ENCODE measurements around the gene LYSMD4. TPM values are rescaled to one million over a fixed set of nuclear protein-coding genes. Genes with fewer than 3 reads are reported as not detected.

Gene LYSMD4
- total and polyA plus RNA-seq, 2 of the 13 experiments (the other 11 are each of a cell fraction or from before 2014, with no cell fraction given): 7.4 to 8.5 TPM

DNA sequence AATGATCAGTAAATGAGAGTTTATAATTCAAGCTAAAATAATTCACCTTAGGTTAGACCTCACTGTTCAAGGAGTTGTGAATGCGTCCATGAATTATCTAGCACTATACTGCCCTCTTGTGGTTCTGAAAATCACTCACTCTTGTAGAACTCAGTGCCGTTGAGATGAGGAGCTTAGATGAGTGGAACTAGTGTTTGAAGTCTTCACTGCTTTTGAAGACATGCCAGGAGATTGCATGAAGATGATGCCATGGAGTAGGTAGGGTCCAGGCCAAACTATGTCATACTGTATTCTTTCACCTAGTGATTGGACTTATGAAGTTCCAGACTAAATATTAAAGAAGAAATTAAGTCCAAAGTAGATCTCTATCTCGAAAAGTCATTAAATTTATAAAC, 28.8 kb downstream of the LYSMD4 start:
- H3K4me3 ChIP-seq (replicated peaks in 1 of 3; ENCODE audit: insufficient read depth in 1 of 3, low read depth in 2 of 3, low read length in 3 of 3): no peak overlapping the region
- WGBS (ENCODE audit: low lambda C conversion rate): 37% methylated on average over 3 of the region's 3 CpGs
- DNase-seq (ENCODE audit: low spot score) (peak; percentile 81), ATAC-seq (peak; percentile 89), FAIRE-seq (peak; percentile 83)
- peaks cover 2 to 7% of the 10 kb centered on the region in 2 experiments; a peak in 1 of 5 replicates for H3K36me3 ChIP-seq (replicated peaks in 1 of 2; ENCODE audit: control insufficient read depth in 1 of 2, insufficient read depth in 2 of 2, low read length in 2 of 2)
- no peaks in the 10 kb centered on the region for H4K20me1 ChIP-seq (ENCODE audit: insufficient read depth, low read length)
- intact Hi-C loops (cut with micrococcal nuclease; ENCODE audit: unreplicated experiment) (loop anchor here (1.0 to 5.0 kb wide), 6 partner anchors 51 to 431 kb away; no protein-coding TSS in a partner anchor), in situ Hi-C loops (cut with HindIII; ENCODE audit: extremely low pct_ligation_motif_present, low pct_unique_long_range_greater_than_20kb) (loop anchor here (25.0 kb wide), 1 partner anchor 292 kb away; no protein-coding TSS in a partner anchor)
- peaks cover 15% of the 10 kb centered on the region for H3K4me1 ChIP-seq (ENCODE audit: insufficient read depth, low read length)
- no peak overlapping the region for H3K9ac ChIP-seq (ENCODE audit: insufficient read depth, low read depth, low read length)
- no peak overlapping the region for H3K4me2 ChIP-seq (ENCODE audit: low read depth, low read length)
- H2AFZ ChIP-seq (ENCODE audit: low read length): no peak overlapping the region
- POLR2A ChIA-PET: interaction anchor here (0.9 to 1.9 kb wide), 5 partner anchors 29 to 417 kb away, joined by 3 to 13 read pairs (median 6); partner anchors contain the start of genes LYSMD4 and MEF2A
- H3K27ac ChIP-seq (ENCODE audit: extremely low read length, insufficient read depth, low read length): no peak overlapping the region
- CTCF ChIA-PET (ENCODE audit: low intra/inter-chr PET ratio, low total read pairs): interaction anchor here (1.2 to 2.3 kb wide), 4 partner anchors 51 to 431 kb away, joined by 3 to 26 read pairs (median 15); no protein-coding TSS in a partner anchor
- no peaks in the 10 kb centered on the region for H3K27me3 ChIP-seq (ENCODE audit: control insufficient read depth in 1 of 2, insufficient read depth in 2 of 2, low read length in 2 of 2)
- no peaks in the 10 kb centered on the region for H3K79me2 ChIP-seq (ENCODE audit: insufficient read depth, low read length)
- no TSS peak for BruUV-seq (replicated peaks)
- H3K9me3 ChIP-seq (ENCODE audit: low read length): no peaks in the 10 kb centered on the region
- TF ChIP-seq ZNF816 (CRISPR knock-in tag; IDR thresholded peaks at IDR 0.05; ENCODE audit: borderline replicate concordance): no peak
- TF ChIP-seq U2AF1 (optimal IDR thresholded peaks at IDR 0.05; ENCODE audit: low read depth, low read length): no peak
- TF ChIP-seq ZNF720 (CRISPR knock-in tag; IDR thresholded peaks at IDR 0.05): no peak
- TF ChIP-seq ELF3 (CRISPR knock-in tag; IDR thresholded peaks at IDR 0.05): no peak
- no peak for TF ChIP-seq SAFB2 (CRISPR knock-in tag; IDR thresholded peaks at IDR 0.05; ENCODE audit: borderline replicate concordance, low read depth)
- no peak for TF ChIP-seq NCOA5 (CRISPR knock-in tag; IDR thresholded peaks at IDR 0.05)
- TF ChIP-seq ZNF775 (CRISPR knock-in tag; IDR thresholded peaks at IDR 0.05; ENCODE audit: borderline replicate concordance): no peak
- TF ChIP-seq CEBPG (CRISPR knock-in tag; IDR thresholded peaks at IDR 0.05): 0 out of 2 replicates have a peak, but pooled peaks have one; percentile 7
- TF ChIP-seq ZNF30 (CRISPR knock-in tag; IDR thresholded peaks at IDR 0.05): no peak
- no peak for TF ChIP-seq ZNF432 (CRISPR knock-in tag; IDR thresholded peaks at IDR 0.05; ENCODE audit: borderline replicate concordance)
- no peak for TF ChIP-seq RCOR2 (CRISPR knock-in tag; IDR thresholded peaks at IDR 0.05)
- TF ChIP-seq MIXL1 (CRISPR knock-in tag; IDR thresholded peaks at IDR 0.05): peak; percentile 58; the same call in 1 of the 2 replicates
- no peak for TF ChIP-seq ZKSCAN5 (CRISPR knock-in tag; IDR thresholded peaks at IDR 0.05)
- TF ChIP-seq IRF2 (CRISPR knock-in tag; IDR thresholded peaks at IDR 0.05): peak; percentile 20; the same call in 1 of the 2 replicates
- TF ChIP-seq, protein P1, sequence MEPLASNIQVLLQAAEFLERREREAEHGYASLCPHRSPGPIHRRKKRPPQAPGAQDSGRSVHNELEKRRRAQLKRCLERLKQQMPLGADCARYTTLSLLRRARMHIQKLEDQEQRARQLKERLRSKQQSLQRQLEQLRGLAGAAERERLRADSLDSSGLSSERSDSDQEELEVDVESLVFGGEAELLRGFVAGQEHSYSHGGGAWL (CRISPR knock-in tag; IDR thresholded peaks at IDR 0.05): no peak
- TF ChIP-seq, protein P2, sequence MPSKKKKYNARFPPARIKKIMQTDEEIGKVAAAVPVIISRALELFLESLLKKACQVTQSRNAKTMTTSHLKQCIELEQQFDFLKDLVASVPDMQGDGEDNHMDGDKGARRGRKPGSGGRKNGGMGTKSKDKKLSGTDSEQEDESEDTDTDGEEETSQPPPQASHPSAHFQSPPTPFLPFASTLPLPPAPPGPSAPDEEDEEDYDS (CRISPR knock-in tag; IDR thresholded peaks at IDR 0.05): no peak
- no peak for TF ChIP-seq SMAD1 (CRISPR knock-in tag; IDR thresholded peaks at IDR 0.05; ENCODE audit: borderline replicate concordance, low read depth)
- TF ChIP-seq SMC3 (IDR thresholded peaks at IDR 0.05; ENCODE audit: low read length): peak; percentile 87
- no peak for TF ChIP-seq CREB1 (IDR thresholded peaks at IDR 0.05)
- TF ChIP-seq CREB1 (CRISPR knock-in tag; IDR thresholded peaks at IDR 0.05): no peak
- no peak for TF ChIP-seq NFYB (CRISPR knock-in tag; IDR thresholded peaks at IDR 0.05)
- TF ChIP-seq, protein P3, sequence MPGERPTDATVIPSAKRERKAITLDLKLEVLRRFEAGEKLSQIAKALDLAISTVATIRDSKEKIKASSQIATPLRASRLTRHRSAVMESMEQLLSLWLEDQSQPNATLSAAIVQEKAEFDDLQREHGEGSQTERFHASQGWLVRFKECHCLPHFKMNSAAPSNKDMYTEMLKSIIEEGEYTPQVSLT (CRISPR knock-in tag; IDR thresholded peaks at IDR 0.05; ENCODE audit: borderline replicate concordance, low read depth): no peak
- no peak for TF ChIP-seq KLF6 (CRISPR knock-in tag; IDR thresholded peaks at IDR 0.05)
- TF ChIP-seq, protein P4, sequence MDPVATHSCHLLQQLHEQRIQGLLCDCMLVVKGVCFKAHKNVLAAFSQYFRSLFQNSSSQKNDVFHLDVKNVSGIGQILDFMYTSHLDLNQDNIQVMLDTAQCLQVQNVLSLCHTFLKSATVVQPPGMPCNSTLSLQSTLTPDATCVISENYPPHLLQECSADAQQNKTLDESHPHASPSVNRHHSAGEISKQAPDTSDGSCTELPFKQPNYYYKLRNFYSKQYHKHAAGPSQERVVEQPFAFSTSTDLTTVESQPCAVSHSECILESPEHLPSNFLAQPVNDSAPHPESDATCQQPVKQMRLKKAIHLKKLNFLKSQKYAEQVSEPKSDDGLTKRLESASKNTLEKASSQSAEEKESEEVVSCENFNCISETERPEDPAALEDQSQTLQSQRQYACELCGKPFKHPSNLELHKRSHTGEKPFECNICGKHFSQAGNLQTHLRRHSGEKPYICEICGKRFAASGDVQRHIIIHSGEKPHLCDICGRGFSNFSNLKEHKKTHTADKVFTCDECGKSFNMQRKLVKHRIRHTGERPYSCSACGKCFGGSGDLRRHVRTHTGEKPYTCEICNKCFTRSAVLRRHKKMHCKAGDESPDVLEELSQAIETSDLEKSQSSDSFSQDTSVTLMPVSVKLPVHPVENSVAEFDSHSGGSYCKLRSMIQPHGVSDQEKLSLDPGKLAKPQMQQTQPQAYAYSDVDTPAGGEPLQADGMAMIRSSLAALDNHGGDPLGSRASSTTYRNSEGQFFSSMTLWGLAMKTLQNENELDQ (CRISPR knock-in tag; IDR thresholded peaks at IDR 0.05; ENCODE audit: borderline replicate concordance): no peak

Data from HepG2 (cell line).